ENCODE data around the gene OR8I2.

GRCh38 chr11:56093008-56093407 is at the start of gene OR8I2:
- TF ChIP-seq POLR2A (IDR thresholded peaks at IDR 0.05), result no peak
- no peak for TF ChIP-seq CTCF (IDR thresholded peaks at IDR 0.05)
- no peak for TF ChIP-seq EP300 (IDR thresholded peaks at IDR 0.05)

All from tibial nerve (tissue), 4 donors.